Measurements from ENCODE around the gene ZDHHC21. TPM values are rescaled to one million over a fixed set of nuclear protein-coding genes. Genes with fewer than 3 reads are reported as not detected.

ZDHHC21 gene
- total RNA-seq, 1 donor from 2014 or later = 10.1 TPM

GRCh38 chr9:14563902-14564624 is 129.2 kb downstream of the ZDHHC21 start:
- TF ChIP-seq, protein P1, sequence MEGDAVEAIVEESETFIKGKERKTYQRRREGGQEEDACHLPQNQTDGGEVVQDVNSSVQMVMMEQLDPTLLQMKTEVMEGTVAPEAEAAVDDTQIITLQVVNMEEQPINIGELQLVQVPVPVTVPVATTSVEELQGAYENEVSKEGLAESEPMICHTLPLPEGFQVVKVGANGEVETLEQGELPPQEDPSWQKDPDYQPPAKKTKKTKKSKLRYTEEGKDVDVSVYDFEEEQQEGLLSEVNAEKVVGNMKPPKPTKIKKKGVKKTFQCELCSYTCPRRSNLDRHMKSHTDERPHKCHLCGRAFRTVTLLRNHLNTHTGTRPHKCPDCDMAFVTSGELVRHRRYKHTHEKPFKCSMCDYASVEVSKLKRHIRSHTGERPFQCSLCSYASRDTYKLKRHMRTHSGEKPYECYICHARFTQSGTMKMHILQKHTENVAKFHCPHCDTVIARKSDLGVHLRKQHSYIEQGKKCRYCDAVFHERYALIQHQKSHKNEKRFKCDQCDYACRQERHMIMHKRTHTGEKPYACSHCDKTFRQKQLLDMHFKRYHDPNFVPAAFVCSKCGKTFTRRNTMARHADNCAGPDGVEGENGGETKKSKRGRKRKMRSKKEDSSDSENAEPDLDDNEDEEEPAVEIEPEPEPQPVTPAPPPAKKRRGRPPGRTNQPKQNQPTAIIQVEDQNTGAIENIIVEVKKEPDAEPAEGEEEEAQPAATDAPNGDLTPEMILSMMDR (conservative IDR thresholded peaks at IDR 0.05) = no peak
- DNase-seq (ENCODE audit: extremely low spot score, unreplicated experiment) = no peak
- H3K27ac Mint-ChIP-seq = no peak overlapping the region
- peaks cover 5% of the 10 kb centered on the region for H3K9me3 Mint-ChIP-seq
- H3K4me1 Mint-ChIP-seq (ENCODE audit: unreplicated experiment) = peaks cover 22% of the 10 kb centered on the region
- H3K36me3 Mint-ChIP-seq = no peaks in the 10 kb centered on the region
- no peak overlapping the region for H3K4me3 Mint-ChIP-seq
- H3K27me3 Mint-ChIP-seq = no peaks in the 10 kb centered on the region

GRCh38 chr9:14561929-14562405 is 131.3 kb downstream of the ZDHHC21 start:
- TF ChIP-seq, protein P1 (conservative IDR thresholded peaks at IDR 0.05) = no peak
- Mint-ChIP-seq H3K27me3 (no peaks in the 10 kb centered on the region), H3K27ac (peak overlapping the region; percentile 39), H3K36me3 (no peaks in the 10 kb centered on the region), H3K4me1 (ENCODE audit: unreplicated experiment) (peaks cover 22% of the 10 kb centered on the region), H3K9me3 (peaks cover 5% of the 10 kb centered on the region), H3K4me3 (peak overlapping the region; percentile 18)
- DNase-seq (ENCODE audit: extremely low spot score, unreplicated experiment) = no peak

Other genes starting within 250 kb of the ZDHHC21 start
- 0.38 and 0.99 TPM in 2 replicates for gene CER1, start 29.3 kb upstream of the ZDHHC21 start, total RNA-seq (ENCODE audit: low replicate concordance)
- gene FREM1, start 217.0 kb upstream of the ZDHHC21 start, total RNA-seq (ENCODE audit: low replicate concordance) = 8.6 and 50.8 TPM in 2 replicates

Data from type B pancreatic cell (in vitro differentiated cells).